Suprapubic skin (tissue), 4 donors: ENCODE data around the gene TBC1D16. TPM values are rescaled to one million over a fixed set of nuclear protein-coding genes. Genes with fewer than 3 reads are reported as not detected.
A peak's percentile ranks its signal among the peaks of the same experiment; 100 is the strongest.

ENCODE experiments used
- DNase-seq, 2 donors: peaks; one replicate each; pipeline ENCODE4 v3.0.0-alpha.2; 2019; ENCODE audit warnings: low spot score in 2 of 2
- H3K27ac ChIP-seq: fragments of 200-600 bp; sonication (generic); one replicate; pipeline ENCODE4 v1.5.1; 2019
- H3K27me3 ChIP-seq: fragments of 200-600 bp; sonication (generic); one replicate; pipeline ENCODE4 v1.5.1; 2019
- H3K36me3 ChIP-seq: fragments of 200-600 bp; sonication (generic); one replicate; pipeline ENCODE4 v1.5.1; 2019
- H3K4me1 ChIP-seq: fragments of 200-600 bp; sonication (generic); one replicate; pipeline ENCODE4 v1.5.1; 2019
- H3K4me3 ChIP-seq: fragments of 200-600 bp; sonication (generic); one replicate; pipeline ENCODE4 v1.5.1; 2019; ENCODE audit warnings: mild to moderate bottlenecking
- H3K9me3 ChIP-seq: fragments of 200-600 bp; sonication (generic); one replicate; pipeline ENCODE4 v1.5.1; 2019
- EP300 ChIP-seq: sonication (generic); formaldehyde crosslinking; IDR thresholded peaks from one replicate; pipeline ENCODE4 v1.6.1; 2017; ENCODE audit warnings: antibody characterized with exemption
- POLR2A ChIP-seq, 2 donors: fragments of 450-650 bp; IDR thresholded peaks; one replicate each; pipeline ENCODE4 v1.6.1; 2017; ENCODE audit warnings: antibody characterized with exemption in 2 of 2, mild to moderate bottlenecking in 2 of 2, moderate library complexity in 2 of 2
- POLR2AphosphoS5 ChIP-seq, 3 donors: sonication (generic); formaldehyde crosslinking; IDR thresholded peaks; one replicate each; pipeline ENCODE4 v1.6.1; 2017; ENCODE audit warnings: antibody characterized with exemption in 3 of 3
- WGBS: methylation state at CpG from one replicate; pipeline ENCODE4 v1.1.5; 2018; 5-methylcytosine and 5-hydroxymethylcytosine counted together
- total RNA-seq, 4 donors: library from RNA; depleted of rRNA; stranded (reverse); fragments of >200 nt; gene quantifications; one replicate each; pipeline ENCODE4 v1.1.0, GENCODE V29; 2016
- TF ChIP-seq, protein P1 (sequence below), 2 donors: fragments of 200-600 bp in 1 of 2; fragments of 450-650 bp in 1 of 2; sonication (generic) in 1 of 2; IDR thresholded peaks; one replicate each; pipeline ENCODE4 v1.5.1; 2016 to 2019; ENCODE audit warnings: antibody characterized with exemption in 2 of 2, mild to moderate bottlenecking in 1 of 2, moderate library complexity in 1 of 2

The TBC1D16 gene, protein sequence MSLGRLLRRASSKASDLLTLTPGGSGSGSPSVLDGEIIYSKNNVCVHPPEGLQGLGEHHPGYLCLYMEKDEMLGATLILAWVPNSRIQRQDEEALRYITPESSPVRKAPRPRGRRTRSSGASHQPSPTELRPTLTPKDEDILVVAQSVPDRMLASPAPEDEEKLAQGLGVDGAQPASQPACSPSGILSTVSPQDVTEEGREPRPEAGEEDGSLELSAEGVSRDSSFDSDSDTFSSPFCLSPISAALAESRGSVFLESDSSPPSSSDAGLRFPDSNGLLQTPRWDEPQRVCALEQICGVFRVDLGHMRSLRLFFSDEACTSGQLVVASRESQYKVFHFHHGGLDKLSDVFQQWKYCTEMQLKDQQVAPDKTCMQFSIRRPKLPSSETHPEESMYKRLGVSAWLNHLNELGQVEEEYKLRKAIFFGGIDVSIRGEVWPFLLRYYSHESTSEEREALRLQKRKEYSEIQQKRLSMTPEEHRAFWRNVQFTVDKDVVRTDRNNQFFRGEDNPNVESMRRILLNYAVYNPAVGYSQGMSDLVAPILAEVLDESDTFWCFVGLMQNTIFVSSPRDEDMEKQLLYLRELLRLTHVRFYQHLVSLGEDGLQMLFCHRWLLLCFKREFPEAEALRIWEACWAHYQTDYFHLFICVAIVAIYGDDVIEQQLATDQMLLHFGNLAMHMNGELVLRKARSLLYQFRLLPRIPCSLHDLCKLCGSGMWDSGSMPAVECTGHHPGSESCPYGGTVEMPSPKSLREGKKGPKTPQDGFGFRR
- 10 to 100 TPM; 18.6 to 33.6 (median 22.7) TPM for total RNA-seq

DNA sequence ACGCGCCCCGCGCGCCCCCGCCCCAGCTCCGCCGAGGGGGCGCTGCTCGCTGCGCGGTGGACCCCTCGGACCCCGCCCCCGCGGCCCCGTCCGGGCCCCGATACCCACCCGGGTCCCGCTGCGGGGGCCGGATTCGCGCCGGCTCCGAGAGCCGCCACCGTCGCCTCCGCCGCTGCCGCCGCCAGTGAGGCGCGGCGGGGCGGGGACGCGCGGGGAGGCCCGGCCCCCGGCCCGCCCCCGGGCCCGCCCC, at the start of gene TBC1D16:
TSS of gene TBC1D16 (minus strand) at position 186 of the 250 bp plus-strand sequence. CDS start 22,325 bp downstream, outside the sequence.
- no peak for DNase-seq
- WGBS: no CpG with 5 or more reads among the region's 46 CpGs
- Histone ChIP-seq H3K4me1 (peaks cover 43% of the 10 kb centered on the region), H3K27ac (peak within 1 kb of the TSS; percentile 85), H3K4me3 (peak within 1 kb of the TSS; percentile 67), H3K36me3 (no peaks in the 10 kb centered on the region), H3K9me3 (no peaks in the 10 kb centered on the region), H3K27me3 (no peaks in the 10 kb centered on the region)
- TF ChIP-seq EP300 (no peak), POLR2AphosphoS5 (IDR thresholded peaks at IDR 0.05) (no peak), POLR2A (IDR thresholded peaks at IDR 0.05) (no peak)
- TF ChIP-seq, protein P1, sequence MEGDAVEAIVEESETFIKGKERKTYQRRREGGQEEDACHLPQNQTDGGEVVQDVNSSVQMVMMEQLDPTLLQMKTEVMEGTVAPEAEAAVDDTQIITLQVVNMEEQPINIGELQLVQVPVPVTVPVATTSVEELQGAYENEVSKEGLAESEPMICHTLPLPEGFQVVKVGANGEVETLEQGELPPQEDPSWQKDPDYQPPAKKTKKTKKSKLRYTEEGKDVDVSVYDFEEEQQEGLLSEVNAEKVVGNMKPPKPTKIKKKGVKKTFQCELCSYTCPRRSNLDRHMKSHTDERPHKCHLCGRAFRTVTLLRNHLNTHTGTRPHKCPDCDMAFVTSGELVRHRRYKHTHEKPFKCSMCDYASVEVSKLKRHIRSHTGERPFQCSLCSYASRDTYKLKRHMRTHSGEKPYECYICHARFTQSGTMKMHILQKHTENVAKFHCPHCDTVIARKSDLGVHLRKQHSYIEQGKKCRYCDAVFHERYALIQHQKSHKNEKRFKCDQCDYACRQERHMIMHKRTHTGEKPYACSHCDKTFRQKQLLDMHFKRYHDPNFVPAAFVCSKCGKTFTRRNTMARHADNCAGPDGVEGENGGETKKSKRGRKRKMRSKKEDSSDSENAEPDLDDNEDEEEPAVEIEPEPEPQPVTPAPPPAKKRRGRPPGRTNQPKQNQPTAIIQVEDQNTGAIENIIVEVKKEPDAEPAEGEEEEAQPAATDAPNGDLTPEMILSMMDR (IDR thresholded peaks at IDR 0.05): no peak

DNA sequence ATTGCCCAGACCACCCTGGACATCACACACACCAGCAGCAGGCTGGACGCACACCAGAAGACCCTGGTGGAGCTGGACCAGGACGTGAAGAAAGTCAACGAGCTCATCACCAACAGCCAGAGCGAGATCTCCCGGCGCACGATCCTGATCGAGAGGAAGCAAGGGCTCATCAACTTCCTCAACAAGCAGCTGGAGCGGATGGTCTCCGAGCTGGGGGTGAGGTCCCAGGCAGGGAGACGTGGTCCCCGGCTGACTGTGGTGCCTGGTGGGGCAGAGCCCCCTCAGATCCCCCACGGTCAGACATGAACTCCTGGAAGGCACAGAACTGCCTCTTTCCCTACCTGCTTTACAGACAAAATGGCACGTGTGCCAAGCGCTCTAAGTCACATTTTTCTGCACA, 49.1 kb upstream of the TBC1D16 start:
- no peaks in the 10 kb centered on the region for H3K9me3 ChIP-seq
- H3K27me3 ChIP-seq: no peaks in the 10 kb centered on the region
- 97% methylated on average over 13 of the region's 15 CpGs for WGBS
- H3K27ac ChIP-seq: no peak overlapping the region
- TF ChIP-seq POLR2AphosphoS5 (IDR thresholded peaks at IDR 0.05) (no peak), EP300 (no peak), POLR2A (IDR thresholded peaks at IDR 0.05) (no peak)
- TF ChIP-seq, protein P1 (IDR thresholded peaks at IDR 0.05): no peak
- H3K4me3 ChIP-seq: no peak overlapping the region
- no peaks in the 10 kb centered on the region for H3K36me3 ChIP-seq
- peaks cover 4% of the 10 kb centered on the region for H3K4me1 ChIP-seq
- no peak for DNase-seq

DNA sequence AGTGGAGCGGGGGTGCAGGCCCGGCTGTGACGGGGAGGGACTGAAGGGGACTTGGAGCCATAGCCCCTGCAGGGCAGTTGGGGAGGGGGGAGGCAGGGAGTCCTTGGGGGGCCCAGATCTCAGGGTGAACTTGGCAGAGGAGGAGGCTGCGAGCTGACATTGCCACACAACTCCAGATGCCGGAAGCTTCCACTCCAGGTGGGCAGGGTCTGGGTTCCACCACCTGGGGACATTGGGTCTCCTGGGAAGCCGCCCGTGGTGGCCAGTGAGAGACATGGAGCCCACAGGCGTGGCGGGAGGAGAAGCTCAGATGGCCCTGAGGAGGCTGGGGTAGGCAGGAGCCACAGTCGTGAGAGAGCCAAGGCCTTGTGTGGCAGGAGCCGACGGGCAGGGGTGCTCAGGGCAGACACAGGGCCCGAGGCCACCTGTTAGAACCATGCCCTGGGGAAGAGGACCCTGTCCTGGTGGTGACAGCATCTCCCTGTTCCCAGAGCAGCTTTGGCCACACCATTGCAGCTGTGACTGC, 47.5 kb upstream of the TBC1D16 start:
- Histone ChIP-seq H3K4me1 (peaks cover 4% of the 10 kb centered on the region), H3K27me3 (no peaks in the 10 kb centered on the region), H3K27ac (no peak overlapping the region), H3K9me3 (no peaks in the 10 kb centered on the region), H3K36me3 (no peaks in the 10 kb centered on the region), H3K4me3 (no peak overlapping the region)
- 87% methylated on average over 10 of the region's 13 CpGs for WGBS
- TF ChIP-seq POLR2A (IDR thresholded peaks at IDR 0.05) (no peak), EP300 (no peak), POLR2AphosphoS5 (IDR thresholded peaks at IDR 0.05) (no peak)
- TF ChIP-seq, protein P1 (IDR thresholded peaks at IDR 0.05): no peak
- DNase-seq: peak in 1 of 2 donors; percentile 63

DNA sequence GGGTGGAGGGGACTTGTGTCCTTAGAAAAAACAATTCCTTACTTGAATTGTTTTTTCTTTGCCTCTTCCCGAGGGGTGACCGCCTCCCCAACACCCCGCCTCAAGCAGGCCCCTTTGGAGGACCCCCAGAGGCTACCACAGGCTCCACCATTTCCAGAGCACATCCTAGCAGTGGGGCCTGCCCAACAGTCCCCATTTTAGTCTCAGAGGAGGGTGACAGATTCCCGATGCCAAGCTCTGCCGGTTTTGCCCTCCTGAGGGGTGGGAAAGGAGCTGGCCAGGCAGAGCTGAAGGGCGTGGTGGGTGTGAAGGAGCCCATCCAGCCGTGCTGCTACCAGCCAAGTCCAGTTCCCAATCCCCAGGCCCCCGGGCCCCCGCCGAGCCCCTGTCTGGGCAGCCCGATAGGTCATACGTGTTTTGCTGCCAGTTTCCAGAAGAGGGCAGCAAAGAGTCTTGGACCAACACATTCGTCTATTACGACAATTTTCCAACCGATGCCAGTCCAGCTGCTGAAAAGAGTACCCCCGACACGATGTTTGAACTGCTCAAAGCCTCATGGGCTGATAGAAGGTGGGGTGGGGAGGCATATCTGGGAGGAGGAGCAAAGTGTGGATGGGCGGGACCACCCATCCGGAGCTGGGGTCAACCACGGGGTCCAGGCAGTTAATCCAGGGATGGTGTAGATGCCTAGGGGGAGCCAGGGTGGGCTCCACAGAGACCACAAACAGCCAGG, 46.9 kb upstream of the TBC1D16 start:
- H3K27ac ChIP-seq: no peak overlapping the region
- H3K9me3 ChIP-seq: no peaks in the 10 kb centered on the region
- no peaks in the 10 kb centered on the region for H3K27me3 ChIP-seq
- peaks cover 4% of the 10 kb centered on the region for H3K4me1 ChIP-seq
- peak overlapping the region; percentile 26 for H3K4me3 ChIP-seq
- no peaks in the 10 kb centered on the region for H3K36me3 ChIP-seq
- TF ChIP-seq, protein P1 (IDR thresholded peaks at IDR 0.05): peak; percentile 59 to 73
- no peak for TF ChIP-seq EP300
- no peak for DNase-seq
- 32% methylated on average over 14 of the region's 20 CpGs for WGBS
